HG02870 (cell line): ENCODE results near the gene PLAGL2.
"Not testable (repeated sequence)": the region's sequence is repeated elsewhere in the genome, so short reads cannot be mapped to it uniquely, and the experiment has no call there.

ENCODE experiments used
- ATAC-seq: cut with Tn5 transposase; IDR thresholded peaks from one replicate; pipeline ENCODE4 v1.9.1; 2021; ENCODE audit warnings: mild to moderate bottlenecking, moderate library complexity; ENCODE audit not compliant: unreplicated experiment

The PLAGL2 gene

GRCh38 chr20:32184961-32185603 is 22.5 kb downstream of the PLAGL2 start:
- ATAC-seq = no peak

GRCh38 chr20:32183947-32184635 is 23.5 kb downstream of the PLAGL2 start:
- ATAC-seq = no peak

- no peak for ATAC-seq
These were observed 25.9 kb downstream of the PLAGL2 start for GRCh38 chr20:32181606-32182005.

- ATAC-seq = no peak
These were observed 27.6 kb downstream of the PLAGL2 start for GRCh38 chr20:32179934-32180333.

- no peak for ATAC-seq
These were observed 28.0 kb downstream of the PLAGL2 start for GRCh38 chr20:32179515-32179914.

GRCh38 chr20:32177696-32178095 is 29.8 kb downstream of the PLAGL2 start:
- not testable (repeated sequence) for ATAC-seq

- ATAC-seq = no peak
These were observed 39.2 kb downstream of the PLAGL2 start for GRCh38 chr20:32168184-32168910.

- ATAC-seq = no peak
These were observed 40.0 kb downstream of the PLAGL2 start for GRCh38 chr20:32167552-32167951.

- no peak for ATAC-seq
These were observed 41.6 kb downstream of the PLAGL2 start for GRCh38 chr20:32165836-32166545.

- ATAC-seq = no peak
These were observed 42.4 kb downstream of the PLAGL2 start for GRCh38 chr20:32164984-32165735.

GRCh38 chr20:32163951-32164350 is 43.6 kb downstream of the PLAGL2 start:
- ATAC-seq = no peak

- no peak for ATAC-seq
These were observed 45.2 kb downstream of the PLAGL2 start for GRCh38 chr20:32162351-32162750.

GRCh38 chr20:32160341-32160740 is 47.2 kb downstream of the PLAGL2 start:
- no peak for ATAC-seq

GRCh38 chr20:32159766-32160221 is 47.7 kb downstream of the PLAGL2 start:
- ATAC-seq = no peak

- ATAC-seq = no peak
These were observed 48.4 kb downstream of the PLAGL2 start for GRCh38 chr20:32158943-32159660.

GRCh38 chr20:32158351-32158750 is 49.2 kb downstream of the PLAGL2 start:
- no peak for ATAC-seq

- ATAC-seq = no peak
These were observed 49.9 kb downstream of the PLAGL2 start for GRCh38 chr20:32157611-32158010.

- no peak for ATAC-seq
These were observed 52.2 kb downstream of the PLAGL2 start for GRCh38 chr20:32155017-32155981.

GRCh38 chr20:32153771-32154170 is 53.8 kb downstream of the PLAGL2 start:
- ATAC-seq = no peak
